AG04449 (cell line): ENCODE measurements around the gene TGFBR2.

Experiments used
- CTCF ChIA-PET: fragments of 350-600 bp; formaldehyde crosslinking; extraction: SDS; loops from one replicate; lab custom pipeline; 2021; ENCODE audit warnings: antibody characterized with exemption; lab: Yijun Ruan, JAX
- POLR2A ChIA-PET: fragments of 400-600, 350-600 bp; formaldehyde crosslinking; extraction: SDS; loops from one replicate; lab custom pipeline; 2020; ENCODE audit warnings: antibody characterized with exemption, inconsistent platforms; lab: Yijun Ruan, JAX
- DNase-seq: peaks from one replicate; pipeline ENCODE4 v3.0.0-alpha.2; 2010; ENCODE audit warnings: low read depth, low spot score
- H3K4me3 ChIP-seq: 2 replicates; pipeline ENCODE4 v1.5.1; 2011; ENCODE audit warnings: low read depth, mild to moderate bottlenecking, control low read depth, low read length
- CTCF ChIP-seq: IDR thresholded peaks from one replicate; pipeline ENCODE4 v1.5.1; 2011; ENCODE audit warnings: mild to moderate bottlenecking, moderate library complexity, low read length, control low read depth, inconsistent platforms; ENCODE audit not compliant: insufficient read depth; ENCODE audit errors: missing control alignments

TGFBR2 gene

GRCh38 chr3:30733696-30734095 lies 127.3 kb downstream of the TGFBR2 start:
- TF ChIP-seq CTCF, result no peak
- no peak for DNase-seq
- POLR2A ChIA-PET, result no interaction called here
- CTCF ChIA-PET, result interaction anchor here (1.9 kb wide), 1 partner anchor 18 kb away, joined by 6 read pairs; no protein-coding TSS in a partner anchor
- no peak overlapping the region for H3K4me3 ChIP-seq

- POLR2A ChIA-PET, result no interaction called here
Measured at GRCh38 chr3:30737743-30738499, 131.5 kb downstream of the TGFBR2 start.

GRCh38 chr3:30738605-30739004 lies 132.2 kb downstream of the TGFBR2 start:
- no peak overlapping the region for H3K4me3 ChIP-seq
- no peak for DNase-seq
- no peak for TF ChIP-seq CTCF
- ChIA-PET CTCF (interaction anchor here (1.1 to 1.8 kb wide), 2 partner anchors 13 to 29 kb away, joined by 3 to 4 read pairs; no protein-coding TSS in a partner anchor), POLR2A (no interaction called here)

More at GRCh38 chr3:30737743-30738499, 131.5 kb downstream of the TGFBR2 start:
- DNase-seq, result no peak
- CTCF ChIA-PET, result interaction anchor here (1.1 kb wide), 1 partner anchor 14 kb away, joined by 3 read pairs; no protein-coding TSS in a partner anchor
- no peak for TF ChIP-seq CTCF
- no peak overlapping the region for H3K4me3 ChIP-seq

GRCh38 chr3:30741889-30742288 lies 135.5 kb downstream of the TGFBR2 start:
- TF ChIP-seq CTCF, result no peak
- H3K4me3 ChIP-seq, result no peak overlapping the region
- no peak for DNase-seq
- POLR2A ChIA-PET, result no interaction called here
- CTCF ChIA-PET, result interaction anchor here (1.0 to 1.9 kb wide), 4 partner anchors 7 to 729 kb away, joined by 3 to 7 read pairs (median 4); no protein-coding TSS in a partner anchor

GRCh38 chr3:30742796-30743619 lies 136.6 kb downstream of the TGFBR2 start:
- DNase-seq, result no peak
- TF ChIP-seq CTCF, result no peak
- no peak overlapping the region for H3K4me3 ChIP-seq
- CTCF ChIA-PET, result interaction anchor here (1.4 to 2.7 kb wide), 5 partner anchors 9 to 730 kb away, joined by 4 to 12 read pairs (median 7); no protein-coding TSS in a partner anchor
- POLR2A ChIA-PET, result no interaction called here
